WTC11 (cell line): Measurements from ENCODE around the gene CTPS2. TPM values are rescaled to one million over a fixed set of nuclear protein-coding genes. Genes with fewer than 3 reads are reported as not detected.

Source experiments
- ATAC-seq: fragments of 200-7000 bp; cut with Tn5 transposase; 2 replicates; pipeline ENCODE4 v1.10.0; 2021; ENCODE audit warnings: mild to moderate bottlenecking, moderate library complexity
- CTCF ChIA-PET: fragments of 300-600 bp; sonication (Branson Sonifier 250); formaldehyde crosslinking; loops from one replicate; lab custom pipeline; 2021; ENCODE audit warnings: antibody characterized with exemption; lab: Charles Lee
- POLR2A ChIA-PET: fragments of 350-600 bp; sonication (Branson Sonifier 250); formaldehyde crosslinking; loops from one replicate; lab custom pipeline; 2021; ENCODE audit warnings: antibody characterized with exemption; lab: Charles Lee
- DNase-seq: peaks from one replicate; pipeline ENCODE4 v3.0.0; 2021; ENCODE audit warnings: low spot score
- H3K27ac Mint-ChIP-seq: 2 replicates; pipeline ENCODE4 v1.8.0; 2021; ENCODE audit warnings: mixed read lengths
- H3K27me3 Mint-ChIP-seq: 2 replicates; pipeline ENCODE4 v1.8.0; 2021; ENCODE audit warnings: low read depth, mild to moderate bottlenecking, moderate library complexity, mixed read lengths
- H3K36me3 Mint-ChIP-seq: 2 replicates; pipeline ENCODE4 v1.8.0; 2021; ENCODE audit warnings: mixed read lengths
- H3K4me1 Mint-ChIP-seq: 2 replicates; pipeline ENCODE4 v1.8.0; 2022; ENCODE audit warnings: mixed read lengths
- H3K4me3 Mint-ChIP-seq: 2 replicates; pipeline ENCODE4 v1.8.0; 2021; ENCODE audit warnings: mild to moderate bottlenecking, moderate library complexity, mixed read lengths
- H3K9me3 Mint-ChIP-seq: 2 replicates; pipeline ENCODE4 v1.8.0; 2021; ENCODE audit warnings: mixed read lengths
- CREB1 ChIP-seq: sonication (generic); formaldehyde crosslinking; IDR thresholded peaks from 2 replicates; pipeline ENCODE4 v1.8.0; 2023; ENCODE audit warnings: mild to moderate bottlenecking, missing genetic modification reagents
- FOXJ3 ChIP-seq: sonication (generic); formaldehyde crosslinking; IDR thresholded peaks from 2 replicates; pipeline ENCODE4 v1.9.0; 2021; ENCODE audit warnings: missing genetic modification reagents, mild to moderate bottlenecking, borderline replicate concordance
- FOXK1 ChIP-seq: sonication (generic); formaldehyde crosslinking; IDR thresholded peaks from 2 replicates; pipeline ENCODE4 v1.8.0; 2022; ENCODE audit warnings: mild to moderate bottlenecking, moderate library complexity, missing genetic modification reagents
- NFE2L1 ChIP-seq: sonication (generic); formaldehyde crosslinking; IDR thresholded peaks from 2 replicates; pipeline ENCODE4 v1.8.1; 2023; ENCODE audit warnings: missing genetic modification reagents
- NR2C2 ChIP-seq: sonication (generic); formaldehyde crosslinking; IDR thresholded peaks from 2 replicates; pipeline ENCODE4 v1.8.0; 2022; ENCODE audit warnings: mild to moderate bottlenecking, missing genetic modification reagents
- OVOL2 ChIP-seq: fragments of 250-450 bp; sonication (Bioruptor Pico); IDR thresholded peaks from 2 replicates; pipeline ENCODE4 v1.9.0; 2021; ENCODE audit warnings: mild to moderate bottlenecking, borderline replicate concordance
- RORB ChIP-seq: fragments of 250-450 bp; sonication (Bioruptor Pico); IDR thresholded peaks from 2 replicates; pipeline ENCODE4 v1.9.0; 2021; ENCODE audit warnings: mild to moderate bottlenecking
- TCF7 ChIP-seq: sonication (generic); formaldehyde crosslinking; IDR thresholded peaks from 2 replicates; pipeline ENCODE4 v1.8.0; 2022; ENCODE audit warnings: mild to moderate bottlenecking, low read depth, missing genetic modification reagents, moderate library complexity
- ZNF317 ChIP-seq: sonication (generic); formaldehyde crosslinking; IDR thresholded peaks from 2 replicates; pipeline ENCODE4 v1.8.1; 2023; ENCODE audit warnings: low read depth, mild to moderate bottlenecking, moderate library complexity, missing genetic modification reagents, borderline replicate concordance
- ZNF396 ChIP-seq: fragments of 250-450 bp; sonication (Bioruptor Pico); IDR thresholded peaks from 2 replicates; pipeline ENCODE4 v1.8.0; 2021; ENCODE audit warnings: mild to moderate bottlenecking, moderate library complexity, borderline replicate concordance
- total RNA-seq: library from RNA; stranded (reverse); gene quantifications from 3 replicates; pipeline ENCODE4 v1.2.3, GENCODE V29; 2021
- TF ChIP-seq, protein P1 (sequence below): sonication (generic); formaldehyde crosslinking; IDR thresholded peaks from 2 replicates; pipeline ENCODE4 v1.8.0; 2023; ENCODE audit warnings: mild to moderate bottlenecking, missing genetic modification reagents
- TF ChIP-seq, protein P2 (sequence below): fragments of 250-450 bp; sonication (Bioruptor Pico); IDR thresholded peaks from 2 replicates; pipeline ENCODE4 v1.8.0; 2021; ENCODE audit warnings: mild to moderate bottlenecking
- TF ChIP-seq, protein P3 (sequence below): sonication (generic); formaldehyde crosslinking; IDR thresholded peaks from 2 replicates; pipeline ENCODE4 v1.8.0; 2022; ENCODE audit warnings: mild to moderate bottlenecking, missing genetic modification reagents
- TF ChIP-seq, protein P4 (sequence below): fragments of 250-450 bp; sonication (Bioruptor Pico); IDR thresholded peaks from 2 replicates; pipeline ENCODE4 v1.9.0; 2021; ENCODE audit warnings: mild to moderate bottlenecking
- TF ChIP-seq, protein P5 (sequence below): sonication (generic); formaldehyde crosslinking; IDR thresholded peaks from 2 replicates; pipeline ENCODE4 v1.8.0; 2022; ENCODE audit warnings: mild to moderate bottlenecking, missing genetic modification reagents
- TF ChIP-seq, protein P6 (sequence below): fragments of 250-450 bp; sonication (Bioruptor Pico); IDR thresholded peaks from 2 replicates; pipeline ENCODE4 v1.9.0; 2021; ENCODE audit warnings: moderate library complexity, mild to moderate bottlenecking, inconsistent platforms, borderline replicate concordance
- TF ChIP-seq, protein P7 (sequence below): sonication (generic); formaldehyde crosslinking; IDR thresholded peaks from 2 replicates; pipeline ENCODE4 v1.8.0; 2022; ENCODE audit warnings: mild to moderate bottlenecking, missing genetic modification reagents
- TF ChIP-seq, protein P8 (sequence below): fragments of 200-600 bp; IDR thresholded peaks from 2 replicates; pipeline ENCODE4 v1.8.0; 2022; ENCODE audit warnings: antibody characterized with exemption
- TF ChIP-seq, protein P9 (sequence below): sonication (generic); formaldehyde crosslinking; IDR thresholded peaks from 2 replicates; pipeline ENCODE4 v1.8.1; 2022; ENCODE audit warnings: mild to moderate bottlenecking, missing genetic modification reagents, moderate library complexity, borderline replicate concordance

The CTPS2 gene
- total RNA-seq, 1 experiment from 2014 or later = 23.2 TPM

DNA sequence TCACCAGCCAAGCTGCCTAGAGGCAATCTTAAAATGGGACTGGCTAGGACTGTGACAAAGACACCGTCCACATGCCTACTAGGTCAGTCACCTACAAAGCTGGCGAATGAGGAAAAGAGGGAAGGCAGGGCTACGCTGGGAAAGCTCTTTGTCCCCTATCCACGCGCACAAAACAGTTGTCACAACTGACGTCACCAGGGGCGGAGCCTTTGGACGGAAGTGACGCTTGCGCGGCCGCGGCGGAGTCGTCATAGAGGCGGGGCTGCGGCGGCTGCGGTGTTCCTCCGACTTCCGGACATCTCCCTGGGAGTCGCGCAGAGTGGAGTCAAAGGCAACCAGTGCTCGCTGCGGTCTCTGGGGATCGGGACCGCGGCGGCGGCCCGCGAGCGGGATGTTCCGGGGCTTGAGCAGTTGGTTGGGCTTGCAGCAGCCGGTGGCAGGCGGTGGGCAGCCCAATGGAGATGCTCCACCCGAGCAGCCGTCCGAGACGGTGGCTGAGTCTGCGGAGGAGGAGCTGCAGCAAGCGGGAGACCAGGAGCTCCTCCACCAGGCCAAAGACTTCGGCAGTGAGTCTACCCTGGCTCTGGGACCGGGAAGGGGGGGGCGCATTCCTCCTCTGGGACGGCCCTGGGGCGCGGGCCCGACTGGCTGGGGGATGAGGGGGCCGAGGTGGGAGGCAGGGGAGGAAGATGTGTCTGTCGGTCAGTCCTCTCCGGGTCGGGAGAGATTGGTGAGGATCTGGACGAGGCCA, 7.0 kb upstream of the CTPS2 start, which contains the start of gene SYAP1 (continued):
- TF ChIP-seq OVOL2 (CRISPR knock-in tag) (no peak), NR2C2 (CRISPR knock-in tag) (no peak), FOXK1 (CRISPR knock-in tag) (peak; percentile 75; the same call in 1 of the 2 replicates), FOXJ3 (CRISPR knock-in tag) (no peak), NFE2L1 (no peak), ZNF317 (CRISPR knock-in tag) (no peak)
- TF ChIP-seq, protein P1, sequence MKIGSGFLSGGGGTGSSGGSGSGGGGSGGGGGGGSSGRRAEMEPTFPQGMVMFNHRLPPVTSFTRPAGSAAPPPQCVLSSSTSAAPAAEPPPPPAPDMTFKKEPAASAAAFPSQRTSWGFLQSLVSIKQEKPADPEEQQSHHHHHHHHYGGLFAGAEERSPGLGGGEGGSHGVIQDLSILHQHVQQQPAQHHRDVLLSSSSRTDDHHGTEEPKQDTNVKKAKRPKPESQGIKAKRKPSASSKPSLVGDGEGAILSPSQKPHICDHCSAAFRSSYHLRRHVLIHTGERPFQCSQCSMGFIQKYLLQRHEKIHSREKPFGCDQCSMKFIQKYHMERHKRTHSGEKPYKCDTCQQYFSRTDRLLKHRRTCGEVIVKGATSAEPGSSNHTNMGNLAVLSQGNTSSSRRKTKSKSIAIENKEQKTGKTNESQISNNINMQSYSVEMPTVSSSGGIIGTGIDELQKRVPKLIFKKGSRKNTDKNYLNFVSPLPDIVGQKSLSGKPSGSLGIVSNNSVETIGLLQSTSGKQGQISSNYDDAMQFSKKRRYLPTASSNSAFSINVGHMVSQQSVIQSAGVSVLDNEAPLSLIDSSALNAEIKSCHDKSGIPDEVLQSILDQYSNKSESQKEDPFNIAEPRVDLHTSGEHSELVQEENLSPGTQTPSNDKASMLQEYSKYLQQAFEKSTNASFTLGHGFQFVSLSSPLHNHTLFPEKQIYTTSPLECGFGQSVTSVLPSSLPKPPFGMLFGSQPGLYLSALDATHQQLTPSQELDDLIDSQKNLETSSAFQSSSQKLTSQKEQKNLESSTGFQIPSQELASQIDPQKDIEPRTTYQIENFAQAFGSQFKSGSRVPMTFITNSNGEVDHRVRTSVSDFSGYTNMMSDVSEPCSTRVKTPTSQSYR (CRISPR knock-in tag) = no peak
- TF ChIP-seq, protein P2, sequence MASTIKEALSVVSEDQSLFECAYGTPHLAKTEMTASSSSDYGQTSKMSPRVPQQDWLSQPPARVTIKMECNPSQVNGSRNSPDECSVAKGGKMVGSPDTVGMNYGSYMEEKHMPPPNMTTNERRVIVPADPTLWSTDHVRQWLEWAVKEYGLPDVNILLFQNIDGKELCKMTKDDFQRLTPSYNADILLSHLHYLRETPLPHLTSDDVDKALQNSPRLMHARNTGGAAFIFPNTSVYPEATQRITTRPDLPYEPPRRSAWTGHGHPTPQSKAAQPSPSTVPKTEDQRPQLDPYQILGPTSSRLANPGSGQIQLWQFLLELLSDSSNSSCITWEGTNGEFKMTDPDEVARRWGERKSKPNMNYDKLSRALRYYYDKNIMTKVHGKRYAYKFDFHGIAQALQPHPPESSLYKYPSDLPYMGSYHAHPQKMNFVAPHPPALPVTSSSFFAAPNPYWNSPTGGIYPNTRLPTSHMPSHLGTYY (CRISPR knock-in tag) = no peak
- TF ChIP-seq, protein P3, sequence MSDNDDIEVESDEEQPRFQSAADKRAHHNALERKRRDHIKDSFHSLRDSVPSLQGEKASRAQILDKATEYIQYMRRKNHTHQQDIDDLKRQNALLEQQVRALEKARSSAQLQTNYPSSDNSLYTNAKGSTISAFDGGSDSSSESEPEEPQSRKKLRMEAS (CRISPR knock-in tag) = peak; percentile 28; the same call in 1 of the 2 replicates
- TF ChIP-seq, protein P4, sequence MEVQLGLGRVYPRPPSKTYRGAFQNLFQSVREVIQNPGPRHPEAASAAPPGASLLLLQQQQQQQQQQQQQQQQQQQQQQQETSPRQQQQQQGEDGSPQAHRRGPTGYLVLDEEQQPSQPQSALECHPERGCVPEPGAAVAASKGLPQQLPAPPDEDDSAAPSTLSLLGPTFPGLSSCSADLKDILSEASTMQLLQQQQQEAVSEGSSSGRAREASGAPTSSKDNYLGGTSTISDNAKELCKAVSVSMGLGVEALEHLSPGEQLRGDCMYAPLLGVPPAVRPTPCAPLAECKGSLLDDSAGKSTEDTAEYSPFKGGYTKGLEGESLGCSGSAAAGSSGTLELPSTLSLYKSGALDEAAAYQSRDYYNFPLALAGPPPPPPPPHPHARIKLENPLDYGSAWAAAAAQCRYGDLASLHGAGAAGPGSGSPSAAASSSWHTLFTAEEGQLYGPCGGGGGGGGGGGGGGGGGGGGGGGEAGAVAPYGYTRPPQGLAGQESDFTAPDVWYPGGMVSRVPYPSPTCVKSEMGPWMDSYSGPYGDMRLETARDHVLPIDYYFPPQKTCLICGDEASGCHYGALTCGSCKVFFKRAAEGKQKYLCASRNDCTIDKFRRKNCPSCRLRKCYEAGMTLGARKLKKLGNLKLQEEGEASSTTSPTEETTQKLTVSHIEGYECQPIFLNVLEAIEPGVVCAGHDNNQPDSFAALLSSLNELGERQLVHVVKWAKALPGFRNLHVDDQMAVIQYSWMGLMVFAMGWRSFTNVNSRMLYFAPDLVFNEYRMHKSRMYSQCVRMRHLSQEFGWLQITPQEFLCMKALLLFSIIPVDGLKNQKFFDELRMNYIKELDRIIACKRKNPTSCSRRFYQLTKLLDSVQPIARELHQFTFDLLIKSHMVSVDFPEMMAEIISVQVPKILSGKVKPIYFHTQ (CRISPR knock-in tag) = no peak
- TF ChIP-seq, protein P5, sequence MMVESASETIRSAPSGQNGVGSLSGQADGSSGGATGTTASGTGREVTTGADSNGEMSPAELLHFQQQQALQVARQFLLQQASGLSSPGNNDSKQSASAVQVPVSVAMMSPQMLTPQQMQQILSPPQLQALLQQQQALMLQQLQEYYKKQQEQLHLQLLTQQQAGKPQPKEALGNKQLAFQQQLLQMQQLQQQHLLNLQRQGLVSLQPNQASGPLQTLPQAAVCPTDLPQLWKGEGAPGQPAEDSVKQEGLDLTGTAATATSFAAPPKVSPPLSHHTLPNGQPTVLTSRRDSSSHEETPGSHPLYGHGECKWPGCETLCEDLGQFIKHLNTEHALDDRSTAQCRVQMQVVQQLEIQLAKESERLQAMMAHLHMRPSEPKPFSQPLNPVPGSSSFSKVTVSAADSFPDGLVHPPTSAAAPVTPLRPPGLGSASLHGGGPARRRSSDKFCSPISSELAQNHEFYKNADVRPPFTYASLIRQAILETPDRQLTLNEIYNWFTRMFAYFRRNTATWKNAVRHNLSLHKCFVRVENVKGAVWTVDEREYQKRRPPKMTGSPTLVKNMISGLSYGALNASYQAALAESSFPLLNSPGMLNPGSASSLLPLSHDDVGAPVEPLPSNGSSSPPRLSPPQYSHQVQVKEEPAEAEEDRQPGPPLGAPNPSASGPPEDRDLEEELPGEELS = no peak

DNA sequence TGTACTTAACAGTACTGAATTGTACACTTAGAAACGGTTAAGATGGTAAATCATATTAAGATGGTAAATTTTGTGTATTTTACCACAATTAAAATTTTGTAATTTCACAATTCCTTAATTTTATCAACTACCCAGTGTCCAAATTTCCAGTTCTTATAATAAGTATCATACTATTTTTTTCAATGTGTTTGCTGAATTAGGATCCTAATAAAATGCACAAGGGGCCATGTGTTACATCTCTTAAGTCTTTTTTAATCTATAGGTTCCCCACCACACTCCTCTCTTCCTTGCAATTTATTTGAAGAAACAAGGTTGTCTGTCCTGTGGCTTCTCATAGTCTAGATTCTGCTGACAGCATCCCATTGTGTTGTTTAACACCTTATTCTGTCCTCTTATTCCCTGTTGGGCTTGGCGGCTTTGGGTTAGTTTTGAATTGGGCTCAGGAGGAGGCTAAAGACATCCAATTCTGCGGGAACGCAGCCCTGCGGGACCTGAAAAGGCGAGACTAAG, 6.4 kb upstream of the CTPS2 start:
- peak overlapping the region; percentile 85 for H3K4me3 Mint-ChIP-seq
- ChIA-PET CTCF (no interaction called here), POLR2A (interaction anchor here (0.6 to 1.4 kb wide), 4 partner anchors 8 to 132 kb away, joined by 3 to 7 read pairs (median 4); partner anchors contain the start of gene TXLNG)
- ATAC-seq (peak; percentile 23; the same call in 1 of the 2 replicates), DNase-seq (no peak)
- peaks cover 5% of the 10 kb centered on the region; the same call in 1 of the 2 replicates for H3K4me1 Mint-ChIP-seq
- TF ChIP-seq ZNF396 (CRISPR knock-in tag) (no peak), CREB1 (CRISPR knock-in tag) (no peak), TCF7 (CRISPR knock-in tag) (no peak), RORB (CRISPR knock-in tag) (no peak)
- TF ChIP-seq, protein P6, sequence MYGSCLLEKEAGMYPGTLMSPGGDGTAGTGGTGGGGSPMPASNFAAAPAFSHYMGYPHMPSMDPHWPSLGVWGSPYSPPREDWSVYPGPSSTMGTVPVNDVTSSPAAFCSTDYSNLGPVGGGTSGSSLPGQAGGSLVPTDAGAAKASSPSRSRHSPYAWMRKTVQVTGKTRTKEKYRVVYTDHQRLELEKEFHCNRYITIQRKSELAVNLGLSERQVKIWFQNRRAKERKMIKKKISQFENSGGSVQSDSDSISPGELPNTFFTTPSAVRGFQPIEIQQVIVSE (CRISPR knock-in tag) = no peak
- TF ChIP-seq, protein P7, sequence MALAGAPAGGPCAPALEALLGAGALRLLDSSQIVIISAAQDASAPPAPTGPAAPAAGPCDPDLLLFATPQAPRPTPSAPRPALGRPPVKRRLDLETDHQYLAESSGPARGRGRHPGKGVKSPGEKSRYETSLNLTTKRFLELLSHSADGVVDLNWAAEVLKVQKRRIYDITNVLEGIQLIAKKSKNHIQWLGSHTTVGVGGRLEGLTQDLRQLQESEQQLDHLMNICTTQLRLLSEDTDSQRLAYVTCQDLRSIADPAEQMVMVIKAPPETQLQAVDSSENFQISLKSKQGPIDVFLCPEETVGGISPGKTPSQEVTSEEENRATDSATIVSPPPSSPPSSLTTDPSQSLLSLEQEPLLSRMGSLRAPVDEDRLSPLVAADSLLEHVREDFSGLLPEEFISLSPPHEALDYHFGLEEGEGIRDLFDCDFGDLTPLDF (CRISPR knock-in tag) = no peak
- TF ChIP-seq, protein P8, sequence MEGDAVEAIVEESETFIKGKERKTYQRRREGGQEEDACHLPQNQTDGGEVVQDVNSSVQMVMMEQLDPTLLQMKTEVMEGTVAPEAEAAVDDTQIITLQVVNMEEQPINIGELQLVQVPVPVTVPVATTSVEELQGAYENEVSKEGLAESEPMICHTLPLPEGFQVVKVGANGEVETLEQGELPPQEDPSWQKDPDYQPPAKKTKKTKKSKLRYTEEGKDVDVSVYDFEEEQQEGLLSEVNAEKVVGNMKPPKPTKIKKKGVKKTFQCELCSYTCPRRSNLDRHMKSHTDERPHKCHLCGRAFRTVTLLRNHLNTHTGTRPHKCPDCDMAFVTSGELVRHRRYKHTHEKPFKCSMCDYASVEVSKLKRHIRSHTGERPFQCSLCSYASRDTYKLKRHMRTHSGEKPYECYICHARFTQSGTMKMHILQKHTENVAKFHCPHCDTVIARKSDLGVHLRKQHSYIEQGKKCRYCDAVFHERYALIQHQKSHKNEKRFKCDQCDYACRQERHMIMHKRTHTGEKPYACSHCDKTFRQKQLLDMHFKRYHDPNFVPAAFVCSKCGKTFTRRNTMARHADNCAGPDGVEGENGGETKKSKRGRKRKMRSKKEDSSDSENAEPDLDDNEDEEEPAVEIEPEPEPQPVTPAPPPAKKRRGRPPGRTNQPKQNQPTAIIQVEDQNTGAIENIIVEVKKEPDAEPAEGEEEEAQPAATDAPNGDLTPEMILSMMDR = no peak
- TF ChIP-seq, protein P9, sequence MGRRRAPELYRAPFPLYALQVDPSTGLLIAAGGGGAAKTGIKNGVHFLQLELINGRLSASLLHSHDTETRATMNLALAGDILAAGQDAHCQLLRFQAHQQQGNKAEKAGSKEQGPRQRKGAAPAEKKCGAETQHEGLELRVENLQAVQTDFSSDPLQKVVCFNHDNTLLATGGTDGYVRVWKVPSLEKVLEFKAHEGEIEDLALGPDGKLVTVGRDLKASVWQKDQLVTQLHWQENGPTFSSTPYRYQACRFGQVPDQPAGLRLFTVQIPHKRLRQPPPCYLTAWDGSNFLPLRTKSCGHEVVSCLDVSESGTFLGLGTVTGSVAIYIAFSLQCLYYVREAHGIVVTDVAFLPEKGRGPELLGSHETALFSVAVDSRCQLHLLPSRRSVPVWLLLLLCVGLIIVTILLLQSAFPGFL = no peak
- H3K27me3 Mint-ChIP-seq = no peaks in the 10 kb centered on the region
- H3K9me3 Mint-ChIP-seq = no peaks in the 10 kb centered on the region
- H3K36me3 Mint-ChIP-seq = no peaks in the 10 kb centered on the region
- peak overlapping the region; percentile 100 for H3K27ac Mint-ChIP-seq
